Neural cell (in vitro differentiated cells): ENCODE results near the gene MCM9. TPM values are rescaled to one million over a fixed set of nuclear protein-coding genes. Genes with fewer than 3 reads are reported as not detected.

Experiments used
- H2AFZ ChIP-seq: fragments of 200-600, 300-800 bp; sonication (generic), shearing (Covaris generic); 2 replicates; pipeline ENCODE4 v1.6.0; 2014; ENCODE audit warnings: low read depth, mild to moderate bottlenecking, antibody characterized with exemption, low read length, moderate library complexity
- H3F3A ChIP-seq: fragments of 200-600 bp; shearing (Covaris generic); 2 replicates; pipeline ENCODE4 v1.6.1; 2016; ENCODE audit warnings: mild to moderate bottlenecking, moderate library complexity, mixed read lengths, antibody characterized with exemption, low read length; ENCODE audit not compliant: insufficient read depth, poor library complexity, severe bottlenecking
- H3K27ac ChIP-seq: fragments of 200-600, 300-800 bp; sonication (generic), shearing (Covaris generic); 2 replicates; pipeline ENCODE4 v1.5.1; 2014; ENCODE audit warnings: mild to moderate bottlenecking, low read length, moderate library complexity
- H3K27me3 ChIP-seq: fragments of 300-800, 200-600 bp; sonication (generic), shearing (Covaris generic); 2 replicates; pipeline ENCODE4 v1.6.0; 2014; ENCODE audit warnings: mild to moderate bottlenecking, low read depth, low read length, moderate library complexity; ENCODE audit not compliant: insufficient read depth
- H3K36me3 ChIP-seq: fragments of 300-800, 200-600 bp; sonication (generic), shearing (Covaris generic); 2 replicates; pipeline ENCODE4 v1.5.1; 2014; ENCODE audit warnings: mild to moderate bottlenecking, antibody characterized with exemption, low read length, moderate library complexity; ENCODE audit not compliant: insufficient read depth
- H3K4me2 ChIP-seq: fragments of 300-800, 200-600 bp; sonication (generic), shearing (Covaris generic); 2 replicates; pipeline ENCODE4 v1.6.0; 2014; ENCODE audit warnings: mild to moderate bottlenecking, low read length
- H3K4me3 ChIP-seq: fragments of 300-800, 200-600 bp; sonication (generic), shearing (Covaris generic); 2 replicates; pipeline ENCODE4 v1.5.1; 2014; ENCODE audit warnings: mild to moderate bottlenecking, low read length, moderate library complexity
- H3K79me2 ChIP-seq: fragments of 200-600 bp; shearing (Covaris generic); replicated peaks from 2 replicates; pipeline ENCODE4 v1.6.0; 2014; ENCODE audit warnings: mild to moderate bottlenecking, low read length, moderate library complexity; ENCODE audit not compliant: insufficient read depth
- H3K9ac ChIP-seq: fragments of 300-800, 200-600 bp; sonication (generic), shearing (Covaris generic); 2 replicates; pipeline ENCODE4 v1.6.1; 2016; ENCODE audit warnings: mild to moderate bottlenecking, low read length, mixed read lengths
- H3K9me2 ChIP-seq: fragments of 200-600 bp; shearing (Covaris generic); 2 replicates; pipeline ENCODE4 v1.6.1; 2016; ENCODE audit warnings: mild to moderate bottlenecking, low read length, mixed read lengths; ENCODE audit not compliant: insufficient read depth
- H3K9me3 ChIP-seq: fragments of 200-600, 300-800 bp; sonication (generic), shearing (Covaris generic); 2 replicates; pipeline ENCODE4 v1.6.1; 2016; ENCODE audit warnings: mild to moderate bottlenecking, mixed run types, low read length, moderate library complexity, mixed read lengths
- H4K20me1 ChIP-seq: fragments of 200-600 bp; shearing (Covaris generic); 2 replicates; pipeline ENCODE4 v1.6.1; 2016; ENCODE audit warnings: mild to moderate bottlenecking, mixed run types; ENCODE audit not compliant: insufficient read depth
- EP300 ChIP-seq: fragments of 450-650 bp; conservative IDR thresholded peaks from 2 replicates; pipeline ENCODE4 v1.6.1; 2014; ENCODE audit warnings: antibody characterized with exemption, mild to moderate bottlenecking, moderate library complexity; ENCODE audit not compliant: poor library complexity, severe bottlenecking
- EZH2 ChIP-seq: fragments of 200-600, 300-800 bp; shearing (Covaris generic), sonication (generic); IDR thresholded peaks from 2 replicates; pipeline ENCODE4 v1.6.1; 2014; ENCODE audit warnings: antibody characterized with exemption, low read length, borderline replicate concordance, mild to moderate bottlenecking; ENCODE audit not compliant: insufficient read depth, poor library complexity, severe bottlenecking
- MXI1 ChIP-seq: fragments of 450-650 bp; conservative IDR thresholded peaks from 2 replicates; pipeline ENCODE4 v1.6.1; 2014; ENCODE audit warnings: antibody characterized with exemption, mild to moderate bottlenecking; ENCODE audit not compliant: poor library complexity, severe bottlenecking
- POLR2AphosphoS5 ChIP-seq: IDR thresholded peaks from 2 replicates; pipeline ENCODE4 v1.6.1; 2012
- RAD21 ChIP-seq: fragments of 450-650 bp; conservative IDR thresholded peaks from 2 replicates; pipeline ENCODE4 v1.6.1; 2014; ENCODE audit warnings: antibody characterized with exemption, mild to moderate bottlenecking, moderate library complexity
- SMC3 ChIP-seq: fragments of 450-650 bp; conservative IDR thresholded peaks from 2 replicates; pipeline ENCODE4 v1.6.1; 2014; ENCODE audit warnings: antibody characterized with exemption, mild to moderate bottlenecking, moderate library complexity; ENCODE audit not compliant: poor library complexity
- TAF1 ChIP-seq: IDR thresholded peaks from 2 replicates; pipeline ENCODE4 v1.6.1; 2012; ENCODE audit warnings: low read depth
- polyA plus RNA-seq: library from polyadenylated mRNA; depleted of rRNA; stranded (reverse); fragments of >200 nt; gene quantifications from 2 replicates; pipeline ENCODE4 v1.2.3, GENCODE V29; 2014
- TF ChIP-seq, protein P1 (sequence below): fragments of 450-650 bp; IDR thresholded peaks from 2 replicates; pipeline ENCODE4 v1.5.1; 2014; ENCODE audit warnings: antibody characterized with exemption, mild to moderate bottlenecking, moderate library complexity; ENCODE audit not compliant: poor library complexity, severe bottlenecking
- TF ChIP-seq, protein P2 (sequence below): IDR thresholded peaks from 2 replicates; pipeline ENCODE4 v1.6.1; 2012; ENCODE audit warnings: borderline replicate concordance

MCM9 gene
- polyA plus RNA-seq, 1 donor from 2014 or later, result 7.8 TPM

DNA sequence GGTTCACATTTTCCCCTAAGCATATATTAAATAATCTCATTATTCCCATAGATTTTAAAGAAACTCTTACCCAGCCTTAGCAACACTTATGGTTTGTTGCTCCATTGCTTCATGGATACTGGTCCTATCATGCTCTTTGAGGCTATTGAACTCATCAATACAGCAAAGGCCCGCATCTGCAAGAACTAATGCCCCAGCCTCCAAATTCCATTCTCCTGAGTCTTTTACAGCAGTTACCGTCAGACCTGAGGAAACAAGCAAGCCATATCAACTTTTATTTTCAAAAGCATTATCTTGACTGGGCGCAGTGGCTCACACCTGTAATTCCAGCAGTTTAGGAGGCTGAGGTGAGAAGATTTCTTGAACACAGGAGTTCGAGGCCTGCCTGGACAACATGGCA, 78.7 kb downstream of the MCM9 start:
- Histone ChIP-seq H3K79me2 (no peaks in the 10 kb centered on the region), H3K27me3 (no peaks in the 10 kb centered on the region), H3K9me3 (no peaks in the 10 kb centered on the region), H3K9ac (no peak overlapping the region), H3K4me2 (no peak overlapping the region), H3K36me3 (no peaks in the 10 kb centered on the region), H3F3A (no peaks in the 10 kb centered on the region), H3K4me3 (no peak overlapping the region), H3K9me2 (no peaks in the 10 kb centered on the region), H3K27ac (no peak overlapping the region), H2AFZ (no peak overlapping the region), H4K20me1 (no peaks in the 10 kb centered on the region)
- TF ChIP-seq, protein P1, sequence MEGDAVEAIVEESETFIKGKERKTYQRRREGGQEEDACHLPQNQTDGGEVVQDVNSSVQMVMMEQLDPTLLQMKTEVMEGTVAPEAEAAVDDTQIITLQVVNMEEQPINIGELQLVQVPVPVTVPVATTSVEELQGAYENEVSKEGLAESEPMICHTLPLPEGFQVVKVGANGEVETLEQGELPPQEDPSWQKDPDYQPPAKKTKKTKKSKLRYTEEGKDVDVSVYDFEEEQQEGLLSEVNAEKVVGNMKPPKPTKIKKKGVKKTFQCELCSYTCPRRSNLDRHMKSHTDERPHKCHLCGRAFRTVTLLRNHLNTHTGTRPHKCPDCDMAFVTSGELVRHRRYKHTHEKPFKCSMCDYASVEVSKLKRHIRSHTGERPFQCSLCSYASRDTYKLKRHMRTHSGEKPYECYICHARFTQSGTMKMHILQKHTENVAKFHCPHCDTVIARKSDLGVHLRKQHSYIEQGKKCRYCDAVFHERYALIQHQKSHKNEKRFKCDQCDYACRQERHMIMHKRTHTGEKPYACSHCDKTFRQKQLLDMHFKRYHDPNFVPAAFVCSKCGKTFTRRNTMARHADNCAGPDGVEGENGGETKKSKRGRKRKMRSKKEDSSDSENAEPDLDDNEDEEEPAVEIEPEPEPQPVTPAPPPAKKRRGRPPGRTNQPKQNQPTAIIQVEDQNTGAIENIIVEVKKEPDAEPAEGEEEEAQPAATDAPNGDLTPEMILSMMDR, result no peak
- TF ChIP-seq EZH2, result no peak
- TF ChIP-seq MXI1, result no peak
- TF ChIP-seq EP300, result no peak
- no peak for TF ChIP-seq TAF1
- TF ChIP-seq POLR2AphosphoS5, result no peak
- TF ChIP-seq, protein P2, sequence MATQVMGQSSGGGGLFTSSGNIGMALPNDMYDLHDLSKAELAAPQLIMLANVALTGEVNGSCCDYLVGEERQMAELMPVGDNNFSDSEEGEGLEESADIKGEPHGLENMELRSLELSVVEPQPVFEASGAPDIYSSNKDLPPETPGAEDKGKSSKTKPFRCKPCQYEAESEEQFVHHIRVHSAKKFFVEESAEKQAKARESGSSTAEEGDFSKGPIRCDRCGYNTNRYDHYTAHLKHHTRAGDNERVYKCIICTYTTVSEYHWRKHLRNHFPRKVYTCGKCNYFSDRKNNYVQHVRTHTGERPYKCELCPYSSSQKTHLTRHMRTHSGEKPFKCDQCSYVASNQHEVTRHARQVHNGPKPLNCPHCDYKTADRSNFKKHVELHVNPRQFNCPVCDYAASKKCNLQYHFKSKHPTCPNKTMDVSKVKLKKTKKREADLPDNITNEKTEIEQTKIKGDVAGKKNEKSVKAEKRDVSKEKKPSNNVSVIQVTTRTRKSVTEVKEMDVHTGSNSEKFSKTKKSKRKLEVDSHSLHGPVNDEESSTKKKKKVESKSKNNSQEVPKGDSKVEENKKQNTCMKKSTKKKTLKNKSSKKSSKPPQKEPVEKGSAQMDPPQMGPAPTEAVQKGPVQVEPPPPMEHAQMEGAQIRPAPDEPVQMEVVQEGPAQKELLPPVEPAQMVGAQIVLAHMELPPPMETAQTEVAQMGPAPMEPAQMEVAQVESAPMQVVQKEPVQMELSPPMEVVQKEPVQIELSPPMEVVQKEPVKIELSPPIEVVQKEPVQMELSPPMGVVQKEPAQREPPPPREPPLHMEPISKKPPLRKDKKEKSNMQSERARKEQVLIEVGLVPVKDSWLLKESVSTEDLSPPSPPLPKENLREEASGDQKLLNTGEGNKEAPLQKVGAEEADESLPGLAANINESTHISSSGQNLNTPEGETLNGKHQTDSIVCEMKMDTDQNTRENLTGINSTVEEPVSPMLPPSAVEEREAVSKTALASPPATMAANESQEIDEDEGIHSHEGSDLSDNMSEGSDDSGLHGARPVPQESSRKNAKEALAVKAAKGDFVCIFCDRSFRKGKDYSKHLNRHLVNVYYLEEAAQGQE, result no peak
- TF ChIP-seq RAD21, result no peak
- TF ChIP-seq SMC3, result no peak

DNA sequence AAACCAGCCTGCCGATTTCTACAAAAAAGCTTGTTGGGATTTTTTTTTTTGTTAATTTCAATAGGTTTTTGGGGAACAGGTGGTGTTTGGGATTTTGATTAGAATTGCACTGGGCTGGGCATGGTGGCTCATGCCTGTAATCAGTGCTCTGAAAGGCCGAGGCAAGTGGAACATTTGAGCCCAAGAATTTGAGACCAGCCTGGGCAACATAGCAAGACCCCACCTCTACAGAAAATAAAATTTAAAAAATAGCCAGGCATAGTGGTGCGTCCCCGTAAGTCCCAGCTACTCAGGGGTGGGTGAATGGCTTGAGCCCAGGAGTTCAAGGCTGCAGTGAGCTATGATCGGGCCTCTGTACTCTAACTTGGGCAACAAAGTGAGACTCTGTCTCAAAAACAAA, 81.6 kb downstream of the MCM9 start:
- Histone ChIP-seq H4K20me1 (no peaks in the 10 kb centered on the region), H3K4me2 (no peak overlapping the region), H3F3A (no peaks in the 10 kb centered on the region), H3K9ac (no peak overlapping the region), H3K9me2 (no peaks in the 10 kb centered on the region), H3K9me3 (no peaks in the 10 kb centered on the region), H3K36me3 (no peaks in the 10 kb centered on the region), H3K4me3 (no peak overlapping the region), H2AFZ (no peak overlapping the region), H3K27ac (no peak overlapping the region), H3K79me2 (no peaks in the 10 kb centered on the region), H3K27me3 (no peaks in the 10 kb centered on the region)
- TF ChIP-seq POLR2AphosphoS5 (no peak), RAD21 (no peak), MXI1 (no peak), SMC3 (no peak), EZH2 (no peak), EP300 (no peak), TAF1 (no peak)
- TF ChIP-seq, protein P1, result no peak
- TF ChIP-seq, protein P2, result no peak
